Glutamatergic neuron (in vitro differentiated cells): ENCODE data around the gene CAMTA1. TPM values are rescaled to one million over a fixed set of nuclear protein-coding genes. Genes with fewer than 3 reads are reported as not detected.

Source experiments
- DNase-seq: peaks from one replicate; pipeline ENCODE4 v3.0.0; 2022
- H3K27ac Mint-ChIP-seq: one replicate; pipeline ENCODE4 v1.8.0; 2020; ENCODE audit warnings: mild to moderate bottlenecking, mixed read lengths, inconsistent platforms; ENCODE audit not compliant: unreplicated experiment
- H3K27me3 Mint-ChIP-seq: one replicate; pipeline ENCODE4 v1.8.0; 2020; ENCODE audit warnings: mild to moderate bottlenecking, moderate library complexity, mixed read lengths, inconsistent platforms; ENCODE audit not compliant: unreplicated experiment
- H3K36me3 Mint-ChIP-seq: one replicate; pipeline ENCODE4 v1.8.0; 2020; ENCODE audit warnings: mild to moderate bottlenecking, mixed read lengths, inconsistent platforms; ENCODE audit not compliant: unreplicated experiment
- H3K4me1 Mint-ChIP-seq: one replicate; pipeline ENCODE4 v1.8.0; 2020; ENCODE audit warnings: mild to moderate bottlenecking, low read depth, mixed read lengths, inconsistent platforms; ENCODE audit not compliant: unreplicated experiment
- H3K4me3 Mint-ChIP-seq: one replicate; pipeline ENCODE4 v1.8.0; 2020; ENCODE audit warnings: mild to moderate bottlenecking, mixed read lengths, inconsistent platforms; ENCODE audit not compliant: unreplicated experiment
- H3K9me3 Mint-ChIP-seq: one replicate; pipeline ENCODE4 v1.8.0; 2020; ENCODE audit warnings: mild to moderate bottlenecking, moderate library complexity, mixed read lengths, inconsistent platforms; ENCODE audit not compliant: unreplicated experiment
- total RNA-seq: library from RNA; stranded (reverse); fragmentation: NEBNext Ultra II Directional; extraction: Animal tissue kit (Norgen Biotek cat#: 25700); gene quantifications from one replicate; pipeline ENCODE4 v1.2.1, GENCODE V29; 2021; ENCODE audit not compliant: unreplicated experiment
- TF ChIP-seq, protein P1 (sequence below): fragments of 200-600 bp; sonication (generic); IDR thresholded peaks from one replicate; pipeline ENCODE4 v1.5.0; 2021; ENCODE audit not compliant: partially characterized antibody, unreplicated experiment

The CAMTA1 gene
- total RNA-seq, 1 donor from 2014 or later, result 77.2 TPM

DNA sequence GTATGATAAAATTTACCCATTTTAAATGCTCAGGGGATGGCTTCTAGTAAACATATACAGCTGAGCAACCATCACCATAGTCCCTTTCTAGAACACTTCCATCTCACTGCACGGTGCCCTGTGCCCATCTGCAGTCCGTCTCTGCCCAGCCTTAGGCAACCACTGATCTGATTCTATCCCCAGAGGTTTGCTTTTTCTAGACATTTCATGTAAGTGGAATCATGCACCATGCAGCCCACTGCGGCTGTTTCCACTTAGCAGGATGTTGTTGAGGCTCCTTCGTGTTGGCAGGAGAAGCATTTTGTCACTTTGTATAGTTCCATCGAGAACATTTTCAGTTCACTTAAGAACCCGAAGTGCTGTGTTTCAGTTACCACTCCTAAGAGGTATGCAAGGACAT lies 958.1 kb downstream of the CAMTA1 start:
- peaks cover 2% of the 10 kb centered on the region for H3K4me1 Mint-ChIP-seq

DNA sequence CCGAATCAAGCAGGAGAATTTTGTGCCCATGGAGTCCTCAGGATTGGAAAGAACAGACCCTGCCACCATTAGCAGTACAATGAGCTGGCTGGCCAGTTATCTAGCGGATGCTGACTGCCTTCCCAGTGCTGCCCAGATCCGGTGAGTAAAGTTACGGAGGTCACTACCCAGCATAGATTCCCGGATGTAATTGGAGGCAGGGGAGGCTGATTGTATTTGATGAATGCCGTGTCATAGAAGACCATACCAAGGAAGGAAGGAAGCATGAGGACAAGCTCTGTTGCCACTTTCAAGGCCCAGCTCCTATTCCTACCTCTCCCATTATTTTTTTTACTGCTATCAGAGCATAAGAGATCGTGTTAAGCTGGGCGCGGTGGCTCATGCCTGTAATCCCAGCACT lies 959.6 kb downstream of the CAMTA1 start:
- peaks cover 7% of the 10 kb centered on the region for H3K36me3 Mint-ChIP-seq
- H3K9me3 Mint-ChIP-seq, result no peaks in the 10 kb centered on the region
- H3K4me1 Mint-ChIP-seq, result peaks cover 2% of the 10 kb centered on the region
- TF ChIP-seq, protein P1, sequence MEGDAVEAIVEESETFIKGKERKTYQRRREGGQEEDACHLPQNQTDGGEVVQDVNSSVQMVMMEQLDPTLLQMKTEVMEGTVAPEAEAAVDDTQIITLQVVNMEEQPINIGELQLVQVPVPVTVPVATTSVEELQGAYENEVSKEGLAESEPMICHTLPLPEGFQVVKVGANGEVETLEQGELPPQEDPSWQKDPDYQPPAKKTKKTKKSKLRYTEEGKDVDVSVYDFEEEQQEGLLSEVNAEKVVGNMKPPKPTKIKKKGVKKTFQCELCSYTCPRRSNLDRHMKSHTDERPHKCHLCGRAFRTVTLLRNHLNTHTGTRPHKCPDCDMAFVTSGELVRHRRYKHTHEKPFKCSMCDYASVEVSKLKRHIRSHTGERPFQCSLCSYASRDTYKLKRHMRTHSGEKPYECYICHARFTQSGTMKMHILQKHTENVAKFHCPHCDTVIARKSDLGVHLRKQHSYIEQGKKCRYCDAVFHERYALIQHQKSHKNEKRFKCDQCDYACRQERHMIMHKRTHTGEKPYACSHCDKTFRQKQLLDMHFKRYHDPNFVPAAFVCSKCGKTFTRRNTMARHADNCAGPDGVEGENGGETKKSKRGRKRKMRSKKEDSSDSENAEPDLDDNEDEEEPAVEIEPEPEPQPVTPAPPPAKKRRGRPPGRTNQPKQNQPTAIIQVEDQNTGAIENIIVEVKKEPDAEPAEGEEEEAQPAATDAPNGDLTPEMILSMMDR, result no peak
- H3K4me3 Mint-ChIP-seq, result no peak overlapping the region
- H3K27ac Mint-ChIP-seq, result no peak overlapping the region
- DNase-seq, result no peak
- no peaks in the 10 kb centered on the region for H3K27me3 Mint-ChIP-seq

More for the DNA sequence above, 958.1 kb downstream of the CAMTA1 start:
- no peak overlapping the region for H3K27ac Mint-ChIP-seq
- H3K9me3 Mint-ChIP-seq, result no peaks in the 10 kb centered on the region
- H3K36me3 Mint-ChIP-seq, result peaks cover 20% of the 10 kb centered on the region
- TF ChIP-seq, protein P1, result no peak
- H3K27me3 Mint-ChIP-seq, result peaks cover 2% of the 10 kb centered on the region
- no peak overlapping the region for H3K4me3 Mint-ChIP-seq
- no peak for DNase-seq

DNA sequence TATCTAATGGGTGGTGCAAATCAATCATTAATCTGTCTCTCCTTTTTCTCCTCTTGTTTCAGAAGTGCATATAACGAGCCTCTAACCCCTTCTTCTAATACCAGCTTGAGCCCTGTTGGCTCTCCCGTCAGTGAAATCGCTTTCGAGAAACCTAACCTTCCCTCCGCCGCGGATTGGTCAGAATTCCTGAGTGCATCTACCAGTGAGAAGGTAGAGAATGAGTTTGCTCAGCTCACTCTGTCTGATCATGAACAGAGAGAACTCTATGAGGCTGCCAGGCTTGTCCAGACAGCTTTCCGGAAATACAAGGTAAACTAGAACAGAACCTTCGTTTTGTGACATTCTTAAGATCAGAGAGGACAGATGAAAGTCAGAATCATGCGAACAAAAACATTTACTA lies 960.5 kb downstream of the CAMTA1 start:
- H3K4me3 Mint-ChIP-seq, result no peak overlapping the region
- TF ChIP-seq, protein P1, result no peak
- no peak overlapping the region for H3K27ac Mint-ChIP-seq
- peaks cover 2% of the 10 kb centered on the region for H3K4me1 Mint-ChIP-seq
- no peaks in the 10 kb centered on the region for H3K9me3 Mint-ChIP-seq
- peaks cover 7% of the 10 kb centered on the region for H3K36me3 Mint-ChIP-seq
- no peaks in the 10 kb centered on the region for H3K27me3 Mint-ChIP-seq
- no peak for DNase-seq

DNA sequence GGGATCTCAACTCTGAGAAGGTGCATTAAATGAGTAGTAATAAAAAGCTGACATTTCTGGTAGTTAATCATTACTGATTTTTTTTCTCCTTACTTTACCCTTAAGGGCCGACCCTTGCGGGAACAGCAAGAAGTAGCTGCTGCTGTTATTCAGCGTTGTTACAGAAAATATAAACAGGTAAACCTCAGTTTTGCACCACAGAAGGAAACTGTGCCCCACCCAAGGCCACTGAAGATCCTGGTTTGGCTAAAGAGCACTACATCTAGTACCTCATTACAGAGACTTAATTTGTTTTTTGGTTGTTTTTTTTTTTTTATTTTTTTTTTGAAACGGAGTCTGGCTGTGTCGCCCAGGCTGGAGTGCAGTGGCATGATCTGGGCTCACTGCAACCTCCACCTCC lies 962.4 kb downstream of the CAMTA1 start:
- TF ChIP-seq, protein P1, result no peak
- Mint-ChIP-seq H3K4me1 (peaks cover 6% of the 10 kb centered on the region), H3K27me3 (no peaks in the 10 kb centered on the region)

DNA sequence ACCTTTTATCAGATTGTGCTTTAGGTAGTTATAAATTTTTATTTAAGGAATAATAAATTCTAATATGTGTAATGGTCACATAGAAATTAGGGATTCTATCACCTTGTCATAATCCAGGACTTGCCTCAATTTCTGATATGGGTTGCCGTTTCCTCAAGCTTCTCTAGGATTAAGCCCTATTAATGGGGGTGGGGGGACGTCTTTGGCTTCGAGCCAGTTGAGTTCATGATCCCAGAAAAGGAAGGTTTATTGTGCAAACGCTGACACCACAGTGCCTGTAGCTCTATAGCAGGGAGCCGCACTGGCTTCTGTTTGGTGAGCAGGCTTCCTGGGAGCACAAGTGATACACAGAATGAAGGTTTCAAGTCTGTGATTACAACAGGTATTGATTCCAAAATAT lies 963.9 kb downstream of the CAMTA1 start:
- H3K9me3 Mint-ChIP-seq, result no peaks in the 10 kb centered on the region
- TF ChIP-seq, protein P1, result no peak
- peaks cover 11% of the 10 kb centered on the region for H3K36me3 Mint-ChIP-seq
- H3K27me3 Mint-ChIP-seq, result no peaks in the 10 kb centered on the region
- H3K4me1 Mint-ChIP-seq, result peaks cover 6% of the 10 kb centered on the region
- H3K27ac Mint-ChIP-seq, result no peak overlapping the region
- H3K4me3 Mint-ChIP-seq, result no peak overlapping the region
- no peak for DNase-seq

More for the DNA sequence above, 962.4 kb downstream of the CAMTA1 start:
- H3K27ac Mint-ChIP-seq, result no peak overlapping the region
- no peak overlapping the region for H3K4me3 Mint-ChIP-seq
- H3K36me3 Mint-ChIP-seq, result peaks cover 7% of the 10 kb centered on the region
- no peak for DNase-seq
- no peaks in the 10 kb centered on the region for H3K9me3 Mint-ChIP-seq
